H9 (cell line): ENCODE measurements around the gene SSTR1. TPM values are rescaled to one million over a fixed set of nuclear protein-coding genes. Genes with fewer than 3 reads are reported as not detected.

Experiments
- DNase-seq: peaks from one replicate; pipeline ENCODE4 v3.0.0-alpha.2; 2017
- H2AFZ ChIP-seq: one replicate; pipeline ENCODE4 v1.6.1; 2013; ENCODE audit warnings: mild to moderate bottlenecking, low read length, control low read depth, moderate library complexity
- H2AK5ac ChIP-seq: 2 replicates; pipeline ENCODE4 v1.6.1; 2013; ENCODE audit warnings: low read length, control low read depth, mixed read lengths; ENCODE audit not compliant: insufficient read length
- H2BK120ac ChIP-seq: one replicate; pipeline ENCODE4 v1.6.1; 2013; ENCODE audit warnings: low read depth, mild to moderate bottlenecking, low read length, control low read depth, inconsistent platforms; ENCODE audit not compliant: poor library complexity, severe bottlenecking
- H2BK12ac ChIP-seq: 2 replicates; pipeline ENCODE4 v1.6.1; 2013; ENCODE audit warnings: low read length, control low read depth, mixed read lengths, low read depth; ENCODE audit not compliant: insufficient read length
- H2BK15ac ChIP-seq: 2 replicates; pipeline ENCODE4 v1.6.1; 2013; ENCODE audit warnings: low read depth, low read length, control low read depth
- H2BK20ac ChIP-seq: one replicate; pipeline ENCODE4 v1.6.1; 2013; ENCODE audit warnings: low read depth, mild to moderate bottlenecking, low read length, control low read depth, inconsistent platforms; ENCODE audit not compliant: poor library complexity, severe bottlenecking
- H2BK5ac ChIP-seq: 2 replicates; pipeline ENCODE4 v1.6.1; 2013; ENCODE audit warnings: low read length, control low read depth, mixed read lengths; ENCODE audit not compliant: insufficient read length
- H3K14ac ChIP-seq: 2 replicates; pipeline ENCODE4 v1.6.1; 2013; ENCODE audit warnings: low read length, control low read depth; ENCODE audit not compliant: insufficient read depth
- H3K18ac ChIP-seq: 2 replicates; pipeline ENCODE4 v1.6.1; 2013; ENCODE audit warnings: low read depth, mild to moderate bottlenecking, mixed read lengths, low read length, control low read depth; ENCODE audit not compliant: insufficient read length
- H3K23ac ChIP-seq: 2 replicates; pipeline ENCODE4 v1.6.1; 2013; ENCODE audit warnings: low read length, control low read depth, mixed read lengths, low read depth; ENCODE audit not compliant: insufficient read length
- H3K23me2 ChIP-seq: 2 replicates; pipeline ENCODE4 v1.6.1; 2013; ENCODE audit warnings: low read depth, mild to moderate bottlenecking, mixed read lengths, low read length, control low read depth; ENCODE audit not compliant: insufficient read length, poor library complexity, severe bottlenecking
- H3K27ac ChIP-seq: 2 replicates; pipeline ENCODE4 v1.5.1; 2013; ENCODE audit warnings: low read length, control low read depth, mixed read lengths, low read depth; ENCODE audit not compliant: insufficient read length
- H3K27me3 ChIP-seq: 2 replicates; pipeline ENCODE4 v1.6.1; 2013; ENCODE audit warnings: low read length, control low read depth, inconsistent platforms; ENCODE audit not compliant: insufficient read depth
- H3K4ac ChIP-seq: 2 replicates; pipeline ENCODE4 v1.6.1; 2013; ENCODE audit warnings: low read depth, mild to moderate bottlenecking, control low read depth, inconsistent platforms, low read length, moderate library complexity
- H3K4me1 ChIP-seq: 2 replicates; pipeline ENCODE4 v1.6.1; 2013; ENCODE audit warnings: low read length, control low read depth, inconsistent platforms; ENCODE audit not compliant: insufficient read depth
- H3K4me2 ChIP-seq: 2 replicates; pipeline ENCODE4 v1.6.1; 2013; ENCODE audit warnings: low read length, control low read depth, mixed read lengths; ENCODE audit not compliant: insufficient read length, insufficient read depth
- H3K56ac ChIP-seq: 2 replicates; pipeline ENCODE4 v1.6.1; 2013; ENCODE audit warnings: low read depth, mild to moderate bottlenecking, mixed read lengths, low read length, control low read depth; ENCODE audit not compliant: insufficient read length
- H3K79me1 ChIP-seq: 2 replicates; pipeline ENCODE4 v1.6.1; 2013; ENCODE audit warnings: low read depth, mild to moderate bottlenecking, moderate library complexity, low read length, control low read depth, inconsistent platforms; ENCODE audit not compliant: insufficient read depth, poor library complexity, severe bottlenecking
- H3K79me2 ChIP-seq: 2 replicates; pipeline ENCODE4 v1.6.1; 2013; ENCODE audit warnings: low read length, control low read depth, inconsistent platforms; ENCODE audit not compliant: insufficient read depth
- H3K9ac ChIP-seq: 2 replicates; pipeline ENCODE4 v1.6.1; 2013; ENCODE audit warnings: low read length, control low read depth, mixed read lengths; ENCODE audit not compliant: insufficient read length; ENCODE audit errors: extremely low read depth
- H3K9me3 ChIP-seq: one replicate; pipeline ENCODE4 v1.6.1; 2013; ENCODE audit warnings: low read depth, low read length, inconsistent platforms; ENCODE audit not compliant: control insufficient read depth
- H3T11ph ChIP-seq: one replicate; pipeline ENCODE4 v1.6.1; 2013; ENCODE audit warnings: mild to moderate bottlenecking, low read length, control low read depth, inconsistent platforms
- H4K20me1 ChIP-seq: one replicate; pipeline ENCODE4 v1.6.1; 2013; ENCODE audit not compliant: control insufficient read depth, insufficient read length, insufficient read depth
- H4K5ac ChIP-seq: 2 replicates; pipeline ENCODE4 v1.6.1; 2013; ENCODE audit warnings: low read depth, mild to moderate bottlenecking, mixed read lengths, low read length, control low read depth; ENCODE audit not compliant: insufficient read length
- H4K8ac ChIP-seq: replicated peaks from 2 replicates; pipeline ENCODE4 v1.6.1; 2013; ENCODE audit warnings: low read length, control low read depth, mixed read lengths, low read depth; ENCODE audit not compliant: insufficient read length
- H4K91ac ChIP-seq: 2 replicates; pipeline ENCODE4 v1.6.1; 2013; ENCODE audit warnings: low read depth, mild to moderate bottlenecking, moderate library complexity, mixed read lengths, low read length, control low read depth; ENCODE audit not compliant: insufficient read length
- H3K27ac Mint-ChIP-seq, 3 experiments: 2 replicates in 2 of 3; 3 replicates in 1 of 3; pipeline ENCODE4 v1.8.0; 2020 to 2021; ENCODE audit warnings: mixed read lengths in 3 of 3, mild to moderate bottlenecking in 1 of 3, moderate library complexity in 1 of 3
- H3K27me3 Mint-ChIP-seq: 2 replicates; pipeline ENCODE4 v1.8.0; 2021; ENCODE audit warnings: low read depth, mild to moderate bottlenecking, moderate library complexity, mixed read lengths
- H3K36me3 Mint-ChIP-seq, 3 experiments: 2 replicates in 2 of 3; 3 replicates in 1 of 3; pipeline ENCODE4 v1.8.0; 2020 to 2021; ENCODE audit warnings: low read depth in 3 of 3, mixed read lengths in 3 of 3; ENCODE audit not compliant: insufficient read depth in 1 of 3
- H3K4me1 Mint-ChIP-seq, 2 experiments: 2 replicates each; pipeline ENCODE4 v1.8.0; 2020; ENCODE audit warnings: mixed read lengths in 2 of 2
- H3K4me3 Mint-ChIP-seq, 2 experiments: 2 replicates in 1 of 2; 3 replicates in 1 of 2; pipeline ENCODE4 v1.8.0; 2020 to 2021; ENCODE audit warnings: mild to moderate bottlenecking in 2 of 2, mixed read lengths in 2 of 2, moderate library complexity in 1 of 2
- H3K9me3 Mint-ChIP-seq, 2 experiments: 2 replicates in 1 of 2; 3 replicates in 1 of 2; pipeline ENCODE4 v1.8.0; 2020; ENCODE audit warnings: mild to moderate bottlenecking in 2 of 2, mixed read lengths in 2 of 2, moderate library complexity in 1 of 2
- WGBS: extraction: QIAGEN DNeasy Blood & Tissue Kit; methylation state at CpG from one replicate; pipeline ENCODE4 v1.1.7; 2013; ENCODE audit warnings: missing lambda C conversion rate, low lambda C conversion rate, mixed read lengths; ENCODE audit not compliant: insufficient read length; ENCODE audit errors: extremely low coverage; 5-methylcytosine and 5-hydroxymethylcytosine counted together
- total RNA-seq: library from RNA; stranded (reverse); gene quantifications from 2 replicates; pipeline ENCODE4 v1.2.1, GENCODE V29; 2021
- TF ChIP-seq, protein P1 (sequence below): fragments of 200-600 bp; sonication (generic); conservative IDR thresholded peaks from 3 replicates; pipeline ENCODE4 v1.8.0; 2021; ENCODE audit warnings: antibody characterized with exemption, mild to moderate bottlenecking

Gene SSTR1
- total RNA-seq, 1 experiment from 2014 or later: 0.98 TPM

GRCh38 chr14:38243696-38244240 lies 36.1 kb downstream of the SSTR1 start:
- no peak overlapping the region for H3K18ac ChIP-seq
- H2AK5ac ChIP-seq: no peak overlapping the region
- H2BK20ac ChIP-seq: no peak overlapping the region
- no peaks in the 10 kb centered on the region for H3K79me2 ChIP-seq
- H2BK120ac ChIP-seq: no peak overlapping the region
- H3K36me3 Mint-ChIP-seq: no peaks in the 10 kb centered on the region
- H3K9me3 ChIP-seq: no peaks in the 10 kb centered on the region
- H3K9ac ChIP-seq: no peak overlapping the region
- no peak overlapping the region for H3T11ph ChIP-seq
- no peak overlapping the region for H3K27ac Mint-ChIP-seq
- H3K14ac ChIP-seq: no peak overlapping the region
- no peaks in the 10 kb centered on the region for H3K9me3 Mint-ChIP-seq
- H4K8ac ChIP-seq: no peak overlapping the region
- H2AFZ ChIP-seq: no peak overlapping the region
- no peaks in the 10 kb centered on the region for H3K23me2 ChIP-seq
- H4K20me1 ChIP-seq: no peaks in the 10 kb centered on the region
- H3K23ac ChIP-seq: no peak overlapping the region
- H3K56ac ChIP-seq: no peak overlapping the region
- no peaks in the 10 kb centered on the region for H3K79me1 ChIP-seq
- TF ChIP-seq, protein P1, sequence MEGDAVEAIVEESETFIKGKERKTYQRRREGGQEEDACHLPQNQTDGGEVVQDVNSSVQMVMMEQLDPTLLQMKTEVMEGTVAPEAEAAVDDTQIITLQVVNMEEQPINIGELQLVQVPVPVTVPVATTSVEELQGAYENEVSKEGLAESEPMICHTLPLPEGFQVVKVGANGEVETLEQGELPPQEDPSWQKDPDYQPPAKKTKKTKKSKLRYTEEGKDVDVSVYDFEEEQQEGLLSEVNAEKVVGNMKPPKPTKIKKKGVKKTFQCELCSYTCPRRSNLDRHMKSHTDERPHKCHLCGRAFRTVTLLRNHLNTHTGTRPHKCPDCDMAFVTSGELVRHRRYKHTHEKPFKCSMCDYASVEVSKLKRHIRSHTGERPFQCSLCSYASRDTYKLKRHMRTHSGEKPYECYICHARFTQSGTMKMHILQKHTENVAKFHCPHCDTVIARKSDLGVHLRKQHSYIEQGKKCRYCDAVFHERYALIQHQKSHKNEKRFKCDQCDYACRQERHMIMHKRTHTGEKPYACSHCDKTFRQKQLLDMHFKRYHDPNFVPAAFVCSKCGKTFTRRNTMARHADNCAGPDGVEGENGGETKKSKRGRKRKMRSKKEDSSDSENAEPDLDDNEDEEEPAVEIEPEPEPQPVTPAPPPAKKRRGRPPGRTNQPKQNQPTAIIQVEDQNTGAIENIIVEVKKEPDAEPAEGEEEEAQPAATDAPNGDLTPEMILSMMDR: no peak
- no peak overlapping the region for H3K4me3 Mint-ChIP-seq
- H2BK12ac ChIP-seq: no peak overlapping the region
- no peaks in the 10 kb centered on the region for H3K4me1 Mint-ChIP-seq
- H3K27ac ChIP-seq: no peak overlapping the region
- no peak overlapping the region for H4K91ac ChIP-seq
- no peak overlapping the region for H4K5ac ChIP-seq
- DNase-seq: no peak
- H3K4ac ChIP-seq: no peak overlapping the region
- H2BK15ac ChIP-seq: no peak overlapping the region
- no peak overlapping the region for H2BK5ac ChIP-seq
- no peak overlapping the region for H3K4me2 ChIP-seq
- no CpG with 5 or more reads among the region's 1 CpG for WGBS
- H3K4me1 ChIP-seq: no peaks in the 10 kb centered on the region
- no peaks in the 10 kb centered on the region; the same call in 1 of the 2 replicates for H3K27me3 ChIP-seq
- peaks cover 74% of the 10 kb centered on the region for H3K27me3 Mint-ChIP-seq
